Esophagus muscularis mucosa (tissue), 4 donors: Measurements from ENCODE around the gene TRPV4. TPM values are rescaled to one million over a fixed set of nuclear protein-coding genes. Genes with fewer than 3 reads are reported as not detected.

Source experiments
- DNase-seq: peaks from one replicate; pipeline ENCODE4 v3.0.0-alpha.2; 2017; ENCODE audit errors: extremely low spot score
- H3K27ac ChIP-seq, 4 donors: fragments of 200-600 bp; sonication (generic); replicated peaks in 1 of 4; 1 replicate in 3 of 4; 2 replicates in 1 of 4; pipeline ENCODE4 v1.5.1; 2016 to 2019; ENCODE audit warnings: mild to moderate bottlenecking in 1 of 4
- H3K27me3 ChIP-seq, 4 donors: fragments of 200-600 bp; sonication (generic); one replicate each; pipeline versions ENCODE4 v1.5.1 to v1.6.0; 2016 to 2019
- H3K36me3 ChIP-seq, 4 donors: fragments of 200-600 bp; sonication (generic); one replicate each; pipeline ENCODE4 v1.5.1; 2016 to 2019
- H3K4me1 ChIP-seq, 4 donors: fragments of 200-600 bp; sonication (generic); one replicate each; pipeline ENCODE4 v1.5.1; 2016 to 2019
- H3K4me3 ChIP-seq, 4 donors: fragments of 200-600 bp; sonication (generic); 1 replicate in 2 of 4; 2 replicates in 2 of 4; pipeline ENCODE4 v1.5.1; 2016 to 2019; ENCODE audit warnings: mild to moderate bottlenecking in 4 of 4, moderate library complexity in 1 of 4
- H3K9me3 ChIP-seq, 4 donors: fragments of 200-600 bp; sonication (generic); 1 replicate in 3 of 4; 2 replicates in 1 of 4; pipeline ENCODE4 v1.5.1; 2016 to 2019
- EP300 ChIP-seq: sonication (generic); formaldehyde crosslinking; IDR thresholded peaks from one replicate; pipeline ENCODE4 v1.6.1; 2017; ENCODE audit warnings: antibody characterized with exemption
- POLR2A ChIP-seq: fragments of 450-650 bp; IDR thresholded peaks from one replicate; pipeline ENCODE4 v1.6.1; 2017; ENCODE audit warnings: antibody characterized with exemption, moderate library complexity, mild to moderate bottlenecking, low read depth
- POLR2AphosphoS5 ChIP-seq, 2 donors: sonication (generic); formaldehyde crosslinking; IDR thresholded peaks; one replicate each; pipeline ENCODE4 v1.6.1; 2017; ENCODE audit warnings: antibody characterized with exemption in 2 of 2
- WGBS: methylation state at CpG from one replicate; pipeline ENCODE4 v1.1.5; 2018; 5-methylcytosine and 5-hydroxymethylcytosine counted together
- intact Hi-C: fragments of 100-400 bp; cut with DNase I; formaldehyde crosslinking; loops from one replicate; pipeline ENCODE4 v1.15.1; 2023
- total RNA-seq, 4 donors: library from RNA; depleted of rRNA; stranded (reverse); fragments of >200 nt; gene quantifications; one replicate each; pipeline versions ENCODE4 v1.1.0 to v1.2.1, GENCODE V29; 2016
- TF ChIP-seq, protein P1 (sequence below), 3 experiments: fragments of 200-600 bp in 2 of 3; fragments of 450-650 bp in 1 of 3; sonication (generic) in 2 of 3; IDR thresholded peaks; one replicate each; pipeline ENCODE4 v1.5.1; 2017 to 2019; ENCODE audit warnings: antibody characterized with exemption in 3 of 3, mild to moderate bottlenecking in 2 of 3, moderate library complexity in 1 of 3

TRPV4 gene
- total RNA-seq, 4 donors from 2014 or later, result under 0.01 to 0.63 (median 0.35) TPM

DNA sequence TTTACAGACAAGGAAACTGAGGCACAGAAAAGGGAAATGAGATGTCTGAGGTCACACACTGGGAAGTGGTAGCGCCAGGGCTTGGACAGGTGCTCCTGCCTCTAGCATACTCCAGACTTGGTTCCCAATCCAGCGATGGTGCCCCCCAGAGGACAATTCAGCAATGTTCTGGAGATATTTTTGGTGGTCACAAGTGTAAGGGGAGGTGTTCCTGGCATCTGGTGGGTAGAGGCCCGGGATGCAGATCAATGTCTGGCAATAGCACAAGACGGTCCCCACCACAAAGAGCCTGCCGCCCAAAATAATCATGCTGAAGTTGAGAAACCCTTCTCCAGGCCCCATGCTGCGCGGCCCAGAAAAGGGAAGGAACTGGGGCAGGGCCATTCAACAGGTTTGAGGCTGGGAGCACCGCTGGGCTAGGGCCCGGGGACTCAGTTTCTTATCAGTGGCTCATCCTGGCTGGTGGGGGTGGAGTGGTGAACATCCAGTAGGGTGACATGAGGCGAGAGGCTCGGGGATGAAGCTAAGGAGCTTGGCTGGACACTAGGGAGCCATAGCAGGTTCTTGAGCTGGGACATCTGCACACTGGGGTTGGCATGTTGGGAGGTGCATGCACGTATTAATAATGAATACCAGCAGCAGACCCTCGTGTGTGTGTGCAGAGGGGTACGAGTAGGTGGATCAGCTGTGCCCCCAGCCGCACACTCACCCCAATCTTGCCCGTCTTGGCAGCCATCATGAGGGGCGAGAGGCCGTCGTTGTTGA lies 35.1 kb downstream of the TRPV4 start:
- Histone ChIP-seq H3K4me3 (no peak overlapping the region), H3K9me3 (no peaks in the 10 kb centered on the region), H3K36me3 (no peaks in the 10 kb centered on the region), H3K4me1 (no peaks in the 10 kb centered on the region), H3K27me3 (peaks cover 0 to 12% (median 0%) of the 10 kb centered on the region in 4 donors), H3K27ac (no peak overlapping the region)
- WGBS, result 80% methylated on average over 17 of the region's 19 CpGs
- intact Hi-C loops, result no loop called here
- TF ChIP-seq EP300, result no peak
- TF ChIP-seq POLR2A, result no peak
- TF ChIP-seq, protein P1, sequence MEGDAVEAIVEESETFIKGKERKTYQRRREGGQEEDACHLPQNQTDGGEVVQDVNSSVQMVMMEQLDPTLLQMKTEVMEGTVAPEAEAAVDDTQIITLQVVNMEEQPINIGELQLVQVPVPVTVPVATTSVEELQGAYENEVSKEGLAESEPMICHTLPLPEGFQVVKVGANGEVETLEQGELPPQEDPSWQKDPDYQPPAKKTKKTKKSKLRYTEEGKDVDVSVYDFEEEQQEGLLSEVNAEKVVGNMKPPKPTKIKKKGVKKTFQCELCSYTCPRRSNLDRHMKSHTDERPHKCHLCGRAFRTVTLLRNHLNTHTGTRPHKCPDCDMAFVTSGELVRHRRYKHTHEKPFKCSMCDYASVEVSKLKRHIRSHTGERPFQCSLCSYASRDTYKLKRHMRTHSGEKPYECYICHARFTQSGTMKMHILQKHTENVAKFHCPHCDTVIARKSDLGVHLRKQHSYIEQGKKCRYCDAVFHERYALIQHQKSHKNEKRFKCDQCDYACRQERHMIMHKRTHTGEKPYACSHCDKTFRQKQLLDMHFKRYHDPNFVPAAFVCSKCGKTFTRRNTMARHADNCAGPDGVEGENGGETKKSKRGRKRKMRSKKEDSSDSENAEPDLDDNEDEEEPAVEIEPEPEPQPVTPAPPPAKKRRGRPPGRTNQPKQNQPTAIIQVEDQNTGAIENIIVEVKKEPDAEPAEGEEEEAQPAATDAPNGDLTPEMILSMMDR (IDR thresholded peaks at IDR 0.05), result no peak
- TF ChIP-seq POLR2AphosphoS5 (IDR thresholded peaks at IDR 0.05), result no peak
- DNase-seq, result no peak

DNA sequence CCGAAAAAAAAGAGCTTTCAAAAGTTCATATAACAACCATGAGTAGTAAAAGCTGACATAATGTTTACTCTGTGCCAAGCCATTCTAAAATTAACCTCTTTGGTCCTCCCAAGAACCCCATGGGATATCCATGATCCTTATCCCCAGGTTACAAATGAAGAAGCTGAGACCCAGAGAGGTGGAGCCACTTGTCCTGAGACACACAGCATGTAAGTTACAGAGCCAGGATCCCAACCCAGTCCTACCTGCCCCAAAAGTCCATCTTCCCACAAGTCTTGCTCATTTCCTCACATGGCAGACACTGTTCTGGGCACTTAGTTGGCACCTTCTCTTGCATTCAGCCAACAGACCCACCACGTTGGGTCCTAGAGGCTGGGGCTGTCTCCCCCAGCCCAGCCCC lies 37.1 kb downstream of the TRPV4 start:
- Histone ChIP-seq H3K4me1 (no peaks in the 10 kb centered on the region), H3K36me3 (no peaks in the 10 kb centered on the region), H3K27me3 (peaks cover 0 to 28% (median 0%) of the 10 kb centered on the region in 4 donors), H3K4me3 (no peak overlapping the region), H3K9me3 (no peaks in the 10 kb centered on the region), H3K27ac (no peak overlapping the region)
- WGBS, result 49% methylated on average over 2 of the region's 2 CpGs
- intact Hi-C loops, result no loop called here
- TF ChIP-seq POLR2AphosphoS5 (IDR thresholded peaks at IDR 0.05) (no peak), POLR2A (no peak), EP300 (no peak)
- TF ChIP-seq, protein P1 (IDR thresholded peaks at IDR 0.05), result no peak
- no peak for DNase-seq

DNA sequence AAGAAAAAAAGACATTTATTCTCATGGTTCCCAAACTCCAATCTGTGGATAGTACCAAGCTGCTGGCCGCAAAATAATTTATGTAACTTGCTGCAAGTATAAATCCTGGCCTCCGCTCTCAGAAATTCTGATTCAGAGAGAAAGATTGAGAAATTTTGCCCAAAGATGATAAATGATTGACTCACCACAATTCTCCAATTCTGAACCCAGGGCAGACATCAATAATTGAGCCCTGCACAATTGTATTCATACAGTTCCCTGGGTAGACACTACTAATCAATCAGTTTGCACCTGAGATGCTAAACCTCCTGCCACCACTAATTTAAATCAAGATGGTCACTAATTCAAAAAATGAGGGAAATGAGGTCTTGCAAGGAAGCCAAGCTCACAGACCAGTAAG lies 38.2 kb downstream of the TRPV4 start:
- no peak overlapping the region for H3K4me3 ChIP-seq
- peaks cover 0 to 34% (median 0%) of the 10 kb centered on the region in 4 donors for H3K27me3 ChIP-seq
- TF ChIP-seq, protein P1 (IDR thresholded peaks at IDR 0.05), result no peak
- no peak for TF ChIP-seq POLR2A
- no peak for TF ChIP-seq POLR2AphosphoS5 (IDR thresholded peaks at IDR 0.05)
- TF ChIP-seq EP300, result no peak
- no peaks in the 10 kb centered on the region for H3K4me1 ChIP-seq
- WGBS, result 93% methylated on average over 2 of the region's 2 CpGs
- no peaks in the 10 kb centered on the region for H3K9me3 ChIP-seq
- no peaks in the 10 kb centered on the region for H3K36me3 ChIP-seq
- no peak overlapping the region for H3K27ac ChIP-seq
- intact Hi-C loops, result no loop called here
- DNase-seq, result no peak

DNA sequence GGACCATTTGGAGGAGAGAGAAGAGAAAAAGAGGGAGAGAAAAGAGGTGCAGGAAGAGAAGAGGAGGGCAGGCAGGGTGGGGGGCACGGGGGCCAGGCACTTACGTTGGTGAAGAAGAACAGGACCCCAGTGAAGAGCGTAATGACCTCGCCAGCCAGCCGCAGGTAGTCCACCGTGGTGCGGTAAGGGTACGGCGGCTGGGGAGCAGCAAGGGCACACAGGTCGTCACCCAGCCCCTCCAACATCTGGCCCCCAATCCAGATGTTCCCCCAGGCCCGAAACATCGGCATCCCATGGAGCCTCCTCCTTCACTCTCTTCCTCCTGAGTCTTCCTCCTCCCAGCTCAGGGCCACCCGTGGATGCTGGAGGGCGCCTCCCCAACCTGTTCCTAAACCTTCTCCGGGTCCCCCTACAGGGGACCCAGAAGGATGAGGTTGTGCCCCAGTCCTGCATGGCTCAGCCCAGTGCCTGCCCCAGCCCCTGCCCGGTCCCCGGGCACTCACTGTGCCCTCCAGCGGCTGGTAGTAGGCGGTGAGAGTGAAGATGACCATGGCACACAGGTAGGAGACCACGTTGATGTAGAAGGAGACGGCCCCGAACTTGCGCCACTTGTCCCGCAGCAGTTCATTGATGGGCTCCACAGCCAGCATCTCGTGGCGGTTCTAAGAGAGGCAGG lies 39.2 kb downstream of the TRPV4 start:
- TF ChIP-seq, protein P1 (IDR thresholded peaks at IDR 0.05), result no peak
- TF ChIP-seq EP300 (no peak), POLR2AphosphoS5 (IDR thresholded peaks at IDR 0.05) (no peak), POLR2A (no peak)
- WGBS, result 88% methylated on average over 25 of the region's 26 CpGs
- Histone ChIP-seq H3K9me3 (no peaks in the 10 kb centered on the region), H3K4me3 (no peak overlapping the region), H3K4me1 (no peaks in the 10 kb centered on the region), H3K36me3 (no peaks in the 10 kb centered on the region), H3K27ac (no peak overlapping the region), H3K27me3 (peaks cover 0 to 34% (median 0%) of the 10 kb centered on the region in 4 donors)
- intact Hi-C loops, result no loop called here
- no peak for DNase-seq
